ENCODE data around the gene TMPRSS2.

The TMPRSS2 gene

GRCh38 chr21:41507521-41508414 lies at the start of gene TMPRSS2:
Gene TMPRSS2 (minus strand): TSS chr21:41508158. CDS start chr21:41498133, 10,025 bp downstream.
- DNase-seq, result no peak

- no peak for DNase-seq
Observed at GRCh38 chr21:41555057-41555456, 47.1 kb upstream of the TMPRSS2 start.

- DNase-seq, result no peak
Observed at GRCh38 chr21:41552254-41552653, 44.3 kb upstream of the TMPRSS2 start.

- no peak for DNase-seq
Observed at GRCh38 chr21:41548781-41549180, 40.8 kb upstream of the TMPRSS2 start.

GRCh38 chr21:41547111-41547510 lies 39.2 kb upstream of the TMPRSS2 start:
- no peak for DNase-seq

GRCh38 chr21:41545500-41546359 lies 37.8 kb upstream of the TMPRSS2 start:
- no peak for DNase-seq

- no peak for DNase-seq
Observed at GRCh38 chr21:41542727-41543126, 34.8 kb upstream of the TMPRSS2 start.

GRCh38 chr21:41537356-41537755 lies 29.4 kb upstream of the TMPRSS2 start:
- no peak for DNase-seq

- DNase-seq, result no peak
Observed at GRCh38 chr21:41536827-41537103, 28.8 kb upstream of the TMPRSS2 start.

- DNase-seq, result no peak
Observed at GRCh38 chr21:41536076-41536826, 28.3 kb upstream of the TMPRSS2 start.

- DNase-seq, result no peak
Observed at GRCh38 chr21:41530366-41530765, 22.4 kb upstream of the TMPRSS2 start.

- no peak for DNase-seq
Observed at GRCh38 chr21:41529769-41530168, 21.8 kb upstream of the TMPRSS2 start.

GRCh38 chr21:41526478-41527087 lies 18.6 kb upstream of the TMPRSS2 start:
- DNase-seq, result no peak

- no peak for DNase-seq
Observed at GRCh38 chr21:41523175-41523574, 15.2 kb upstream of the TMPRSS2 start.

- no peak for DNase-seq
Observed at GRCh38 chr21:41521489-41522027, 13.6 kb upstream of the TMPRSS2 start.

- no peak for DNase-seq
Observed at GRCh38 chr21:41520560-41521442, 12.8 kb upstream of the TMPRSS2 start.

GRCh38 chr21:41519806-41520559 lies 12.0 kb upstream of the TMPRSS2 start:
- no peak for DNase-seq

- DNase-seq, result no peak
Observed at GRCh38 chr21:41518757-41519156, 10.8 kb upstream of the TMPRSS2 start.

- DNase-seq, result no peak
Observed at GRCh38 chr21:41511858-41512257, 3.9 kb upstream of the TMPRSS2 start.

- no peak for DNase-seq
Observed at GRCh38 chr21:41510500-41510899, 2.5 kb upstream of the TMPRSS2 start.

GRCh38 chr21:41509733-41510132 lies 1.8 kb upstream of the TMPRSS2 start:
- no peak for DNase-seq
